Stromal cell of bone marrow (primary cell): Measurements from ENCODE around the gene NOD1.
"Not testable (repeated sequence)": the region's sequence is repeated elsewhere in the genome, so short reads cannot be mapped to it uniquely, and the experiment has no call there.

Experiments
- DNase-seq: peaks from one replicate; pipeline ENCODE4 v3.0.0-alpha.2; 2012; ENCODE audit warnings: low read depth

The NOD1 gene

GRCh38 chr7:30447466-30447865, 31.1 kb downstream of the NOD1 start:
- no peak for DNase-seq

- DNase-seq, result no peak
These were observed 32.3 kb downstream of the NOD1 start for GRCh38 chr7:30446266-30446665.

GRCh38 chr7:30445770-30446169, 32.8 kb downstream of the NOD1 start:
- DNase-seq, result peak; percentile 56

- DNase-seq, result no peak
These were observed 40.6 kb downstream of the NOD1 start for GRCh38 chr7:30437823-30438574.

- DNase-seq, result no peak
These were observed 42.1 kb downstream of the NOD1 start for GRCh38 chr7:30436518-30436917.

- no peak for DNase-seq
These were observed 42.5 kb downstream of the NOD1 start for GRCh38 chr7:30436046-30436445.

- no peak for DNase-seq
These were observed 44.3 kb downstream of the NOD1 start for GRCh38 chr7:30434140-30434799.

- DNase-seq, result no peak
These were observed 45.1 kb downstream of the NOD1 start for GRCh38 chr7:30433506-30433905.

- DNase-seq, result peak; percentile 91
These were observed 45.5 kb downstream of the NOD1 start for GRCh38 chr7:30433082-30433481.

GRCh38 chr7:30430777-30431176, 47.8 kb downstream of the NOD1 start:
- DNase-seq, result no peak

GRCh38 chr7:30430276-30430675, 48.3 kb downstream of the NOD1 start:
- DNase-seq, result no peak

GRCh38 chr7:30429156-30429530, 49.4 kb downstream of the NOD1 start:
- DNase-seq, result no peak

GRCh38 chr7:30428246-30429155, 50.1 kb downstream of the NOD1 start:
- DNase-seq, result no peak

GRCh38 chr7:30427296-30428070, 51.1 kb downstream of the NOD1 start:
- no peak for DNase-seq

GRCh38 chr7:30424506-30424905, 54.1 kb downstream of the NOD1 start:
- DNase-seq, result no peak

GRCh38 chr7:30423788-30424505, 54.6 kb downstream of the NOD1 start:
- DNase-seq, result no peak

- peak; percentile 42 for DNase-seq
These were observed 55.7 kb downstream of the NOD1 start for GRCh38 chr7:30422922-30423321.

GRCh38 chr7:30421647-30422196, 56.9 kb downstream of the NOD1 start:
- no peak for DNase-seq

GRCh38 chr7:30420662-30421061, 57.9 kb downstream of the NOD1 start:
- DNase-seq, result no peak

- not testable (repeated sequence) for DNase-seq
These were observed 58.5 kb downstream of the NOD1 start for GRCh38 chr7:30420080-30420479.

GRCh38 chr7:30413864-30414263, 64.7 kb downstream of the NOD1 start:
- no peak for DNase-seq
